Measurements from ENCODE around the gene MAPK11. TPM values are rescaled to one million over a fixed set of nuclear protein-coding genes. Genes with fewer than 3 reads are reported as not detected.

Gene MAPK11
- total RNA-seq, 1 experiment from 2014 or later = 14.3 TPM

DNA sequence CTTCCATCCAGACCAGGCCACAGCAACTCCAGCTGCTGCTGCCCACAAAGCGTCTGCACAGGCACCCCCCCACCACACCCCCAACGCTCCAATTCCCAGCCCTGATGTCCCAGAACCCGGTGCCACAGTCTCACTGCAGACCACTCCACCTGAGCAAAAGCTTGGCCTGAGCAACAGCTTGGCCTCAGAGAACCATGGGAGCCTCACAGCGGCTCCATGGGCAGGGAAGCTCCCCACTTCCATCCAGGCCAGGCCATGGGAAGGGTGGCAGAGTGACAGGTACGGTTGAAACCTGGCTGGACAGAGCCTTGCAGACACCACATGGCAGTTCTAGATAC, 24.1 kb upstream of the MAPK11 start:
- CTCF ChIA-PET = interaction anchor here (0.7 to 2.2 kb wide), 8 partner anchors 10 to 67 kb away, joined by 3 to 26 read pairs (median 5); partner anchors contain the start of genes DENND6B, HDAC10 and PLXNB2
- Mint-ChIP-seq H3K27me3 (ENCODE audit: unreplicated experiment) (no peaks in the 10 kb centered on the region), H3K9me3 (ENCODE audit: low read depth, unreplicated experiment) (no peaks in the 10 kb centered on the region), H3K4me1 (ENCODE audit: low read depth, unreplicated experiment) (peaks cover 61% of the 10 kb centered on the region), H3K27ac (ENCODE audit: unreplicated experiment) (peak overlapping the region; percentile 63), H3K4me3 (ENCODE audit: low read depth, unreplicated experiment) (peak overlapping the region; percentile 90), H3K36me3 (ENCODE audit: insufficient read depth, unreplicated experiment) (peaks cover 54% of the 10 kb centered on the region)
- intact Hi-C loops (cut with micrococcal nuclease; ENCODE audit: unreplicated experiment) = no loop called here
- TF ChIP-seq, protein P1, sequence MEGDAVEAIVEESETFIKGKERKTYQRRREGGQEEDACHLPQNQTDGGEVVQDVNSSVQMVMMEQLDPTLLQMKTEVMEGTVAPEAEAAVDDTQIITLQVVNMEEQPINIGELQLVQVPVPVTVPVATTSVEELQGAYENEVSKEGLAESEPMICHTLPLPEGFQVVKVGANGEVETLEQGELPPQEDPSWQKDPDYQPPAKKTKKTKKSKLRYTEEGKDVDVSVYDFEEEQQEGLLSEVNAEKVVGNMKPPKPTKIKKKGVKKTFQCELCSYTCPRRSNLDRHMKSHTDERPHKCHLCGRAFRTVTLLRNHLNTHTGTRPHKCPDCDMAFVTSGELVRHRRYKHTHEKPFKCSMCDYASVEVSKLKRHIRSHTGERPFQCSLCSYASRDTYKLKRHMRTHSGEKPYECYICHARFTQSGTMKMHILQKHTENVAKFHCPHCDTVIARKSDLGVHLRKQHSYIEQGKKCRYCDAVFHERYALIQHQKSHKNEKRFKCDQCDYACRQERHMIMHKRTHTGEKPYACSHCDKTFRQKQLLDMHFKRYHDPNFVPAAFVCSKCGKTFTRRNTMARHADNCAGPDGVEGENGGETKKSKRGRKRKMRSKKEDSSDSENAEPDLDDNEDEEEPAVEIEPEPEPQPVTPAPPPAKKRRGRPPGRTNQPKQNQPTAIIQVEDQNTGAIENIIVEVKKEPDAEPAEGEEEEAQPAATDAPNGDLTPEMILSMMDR (IDR thresholded peaks at IDR 0.05; ENCODE audit: unreplicated experiment) = no peak
- no peak for DNase-seq
- no TSS peak for BruUV-seq (replicated peaks)

DNA sequence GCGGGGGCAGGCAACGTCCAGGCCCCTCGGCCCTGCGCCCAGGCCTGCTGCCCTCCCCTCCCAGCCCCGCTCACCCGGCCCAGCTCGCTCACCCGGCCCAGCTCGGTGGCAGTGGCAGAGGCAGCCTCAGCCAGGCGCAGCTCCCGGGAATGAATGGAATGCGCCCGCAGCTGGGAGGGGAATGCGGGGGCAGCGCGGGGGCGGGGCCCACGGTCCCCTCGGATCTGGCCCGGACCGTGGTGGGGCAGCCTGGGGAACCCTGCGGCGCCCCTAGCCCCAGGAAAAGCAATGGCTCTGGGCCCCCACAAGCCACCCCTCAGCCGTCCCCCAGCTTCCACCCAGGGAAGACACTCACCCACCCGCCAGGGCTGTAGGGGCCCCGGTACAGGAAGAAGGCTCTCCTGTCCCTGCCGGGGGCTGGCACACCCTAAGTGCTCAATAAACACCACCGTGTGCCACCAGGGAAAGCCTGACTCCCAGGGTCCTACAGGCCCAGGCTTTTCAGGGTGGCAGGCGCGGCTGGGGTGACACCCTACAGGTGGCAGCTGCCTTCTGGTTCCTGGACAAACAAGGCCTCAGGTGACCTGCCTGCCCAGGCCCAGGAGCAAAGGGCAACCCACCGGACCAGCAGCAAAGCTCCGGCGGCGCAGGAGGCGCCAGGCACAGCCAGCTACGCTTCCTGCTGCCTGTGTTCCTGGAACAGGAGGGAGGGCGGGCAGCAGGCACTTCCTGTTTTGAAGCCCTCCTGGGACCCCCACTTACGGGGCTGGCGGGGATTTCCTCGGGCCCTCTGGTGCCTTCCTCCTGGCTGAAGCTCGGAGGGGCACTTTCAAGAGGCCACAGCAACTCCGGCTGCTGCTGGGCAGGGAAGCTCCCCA, 23.5 kb upstream of the MAPK11 start:
- peaks cover 61% of the 10 kb centered on the region for H3K4me1 Mint-ChIP-seq (ENCODE audit: low read depth, unreplicated experiment)
- CTCF ChIA-PET = interaction anchor here (0.7 to 2.2 kb wide), 8 partner anchors 10 to 66 kb away, joined by 3 to 26 read pairs (median 5); partner anchors contain the start of genes DENND6B, HDAC10 and PLXNB2
- peaks cover 54% of the 10 kb centered on the region for H3K36me3 Mint-ChIP-seq (ENCODE audit: insufficient read depth, unreplicated experiment)
- no peaks in the 10 kb centered on the region for H3K27me3 Mint-ChIP-seq (ENCODE audit: unreplicated experiment)
- TF ChIP-seq, protein P1 (IDR thresholded peaks at IDR 0.05; ENCODE audit: unreplicated experiment) = no peak
- peak; percentile 88 for DNase-seq
- BruUV-seq (replicated peaks) = no TSS peak
- H3K4me3 Mint-ChIP-seq (ENCODE audit: low read depth, unreplicated experiment) = peak overlapping the region; percentile 90
- H3K27ac Mint-ChIP-seq (ENCODE audit: unreplicated experiment) = peak overlapping the region; percentile 63
- intact Hi-C loops (cut with micrococcal nuclease; ENCODE audit: unreplicated experiment) = no loop called here
- H3K9me3 Mint-ChIP-seq (ENCODE audit: low read depth, unreplicated experiment) = no peaks in the 10 kb centered on the region

DNA sequence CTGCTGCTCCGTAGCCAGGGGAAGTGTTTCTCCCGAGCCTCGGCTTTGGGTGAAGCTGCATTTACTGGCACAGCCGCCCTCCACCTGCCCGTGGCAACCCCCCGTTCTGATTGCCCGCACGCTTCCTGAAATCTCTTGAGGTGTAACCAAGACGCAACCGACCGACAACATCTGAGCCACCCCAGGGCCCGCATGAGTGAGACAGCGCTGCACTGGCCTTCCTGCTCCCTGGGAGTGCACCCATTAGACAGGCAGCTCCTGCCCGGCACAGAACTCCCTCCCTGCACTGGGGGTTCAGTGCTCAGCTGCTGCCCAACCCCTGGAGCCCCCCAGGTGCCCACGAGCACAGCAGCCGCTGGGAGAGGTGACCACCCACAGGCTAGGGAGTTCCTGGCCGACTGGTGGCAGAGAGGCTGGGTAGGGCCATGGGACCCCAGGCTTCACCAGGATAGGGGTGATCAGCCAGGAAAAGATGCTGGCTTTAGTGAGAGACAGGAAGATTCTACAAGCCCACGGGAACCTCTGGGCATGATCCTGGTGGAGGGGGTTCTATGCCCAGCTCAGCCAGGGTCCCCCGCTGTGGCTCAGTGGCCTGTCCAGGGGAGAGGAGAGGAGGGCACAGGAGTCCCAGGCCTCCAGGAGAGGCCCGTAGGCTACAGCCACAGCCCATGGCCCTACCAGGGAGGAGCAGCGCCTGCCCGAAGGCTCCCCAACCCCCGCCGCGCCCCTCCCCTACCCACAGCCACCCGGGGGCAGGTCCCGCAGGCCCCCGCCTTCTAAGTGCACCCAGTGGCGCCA, 22.7 kb upstream of the MAPK11 start:
- Mint-ChIP-seq H3K36me3 (ENCODE audit: insufficient read depth, unreplicated experiment) (peaks cover 52% of the 10 kb centered on the region), H3K27ac (ENCODE audit: unreplicated experiment) (peak overlapping the region; percentile 84), H3K27me3 (ENCODE audit: unreplicated experiment) (no peaks in the 10 kb centered on the region), H3K9me3 (ENCODE audit: low read depth, unreplicated experiment) (no peaks in the 10 kb centered on the region), H3K4me1 (ENCODE audit: low read depth, unreplicated experiment) (peaks cover 55% of the 10 kb centered on the region), H3K4me3 (ENCODE audit: low read depth, unreplicated experiment) (peak overlapping the region; percentile 90)
- intact Hi-C loops (cut with micrococcal nuclease; ENCODE audit: unreplicated experiment) = no loop called here
- CTCF ChIA-PET = interaction anchor here (1.0 to 2.2 kb wide), 6 partner anchors 11 to 42 kb away, joined by 5 to 26 read pairs (median 6); partner anchors contain the start of gene HDAC10
- peak; percentile 40 for DNase-seq
- TF ChIP-seq, protein P1 (IDR thresholded peaks at IDR 0.05; ENCODE audit: unreplicated experiment) = no peak
- TSS peak; percentile 19 for BruUV-seq (replicated peaks)

DNA sequence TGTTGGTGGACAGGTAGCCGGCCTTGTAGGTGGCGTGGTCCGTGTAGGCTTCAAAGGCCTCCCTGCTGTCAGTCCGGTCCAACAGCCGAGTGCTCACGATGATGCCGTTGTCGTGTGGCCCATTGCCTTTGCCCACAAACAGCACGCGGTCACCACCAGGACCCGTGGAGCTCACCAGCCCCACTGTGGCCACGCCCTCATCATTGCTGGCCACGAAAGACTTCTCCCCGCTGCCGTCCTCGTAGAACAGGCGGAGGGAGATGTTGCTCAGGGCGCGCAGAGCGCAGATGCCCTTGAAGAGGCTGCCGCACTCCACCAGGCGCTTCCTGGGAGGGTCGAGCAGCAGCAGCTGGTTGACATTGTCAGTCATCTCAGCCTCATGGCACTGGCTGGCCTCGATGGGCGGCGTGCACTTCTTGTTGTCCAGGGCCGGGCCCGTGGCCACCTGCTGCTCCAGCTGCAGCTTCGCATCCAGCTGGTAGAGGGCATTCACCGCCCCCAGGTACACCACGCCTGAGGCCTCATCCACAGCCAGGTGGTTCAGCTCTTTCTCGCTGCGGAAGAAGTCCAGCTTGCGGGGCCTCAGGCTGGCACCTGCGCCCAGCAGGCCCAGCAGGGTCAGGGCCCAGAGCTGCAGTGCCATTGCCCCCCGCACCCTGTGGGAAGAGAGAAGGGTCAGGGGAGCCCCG, 19.9 kb upstream of the MAPK11 start:
- no peak overlapping the region for H3K27ac Mint-ChIP-seq (ENCODE audit: unreplicated experiment)
- BruUV-seq (replicated peaks) = TSS peak; percentile 34
- no peaks in the 10 kb centered on the region for H3K9me3 Mint-ChIP-seq (ENCODE audit: low read depth, unreplicated experiment)
- TF ChIP-seq, protein P1 (IDR thresholded peaks at IDR 0.05; ENCODE audit: unreplicated experiment) = no peak
- no peaks in the 10 kb centered on the region for H3K27me3 Mint-ChIP-seq (ENCODE audit: unreplicated experiment)
- CTCF ChIA-PET = no interaction called here
- peaks cover 30% of the 10 kb centered on the region for H3K4me1 Mint-ChIP-seq (ENCODE audit: low read depth, unreplicated experiment)
- peaks cover 61% of the 10 kb centered on the region for H3K36me3 Mint-ChIP-seq (ENCODE audit: insufficient read depth, unreplicated experiment)
- no peak overlapping the region for H3K4me3 Mint-ChIP-seq (ENCODE audit: low read depth, unreplicated experiment)
- intact Hi-C loops (cut with micrococcal nuclease; ENCODE audit: unreplicated experiment) = no loop called here
- no peak for DNase-seq
